Brain microvascular endothelial cell (primary cell): Measurements from ENCODE around the gene MSI2.

Experiments
- DNase-seq: peaks from one replicate; pipeline ENCODE4 v3.0.0-alpha.2; 2020
- H3K27ac ChIP-seq: fragments of 250-450 bp; sonication (Bioruptor Pico); 2 replicates; pipeline ENCODE4 v1.5.1; 2020; ENCODE audit warnings: mild to moderate bottlenecking, moderate library complexity
- H3K27me3 ChIP-seq: fragments of 250-450 bp; sonication (Bioruptor Pico); replicated peaks from 2 replicates; pipeline ENCODE4 v1.5.1; 2020; ENCODE audit warnings: mild to moderate bottlenecking
- H3K36me3 ChIP-seq: fragments of 250-450 bp; sonication (Bioruptor Pico); replicated peaks from 2 replicates; pipeline ENCODE4 v1.5.1; 2020; ENCODE audit warnings: mild to moderate bottlenecking
- H3K4me3 ChIP-seq: 2 replicates; pipeline ENCODE4 v1.5.1; 2011; ENCODE audit warnings: low read depth, mild to moderate bottlenecking, control low read depth, low read length, moderate library complexity
- CTCF ChIP-seq: IDR thresholded peaks from 2 replicates; pipeline ENCODE4 v1.5.1; 2011; ENCODE audit warnings: low read depth, mild to moderate bottlenecking, moderate library complexity, low read length, control low read depth, inconsistent platforms; ENCODE audit errors: missing control alignments
- in situ Hi-C: cut with HindIII; loops from 2 replicates; pipeline ENCODE4 v1.10.0; 2017; ENCODE audit warnings: low sequenced_read_pairs, low pct_ligation_motif_present

Gene MSI2

GRCh38 chr17:57684711-57685498 is 428.6 kb downstream of the MSI2 start:
- H3K4me3 ChIP-seq = no peak overlapping the region
- in situ Hi-C loops = no loop called here
- no peak for TF ChIP-seq CTCF
- H3K36me3 ChIP-seq = no peaks in the 10 kb centered on the region
- no peak overlapping the region for H3K27ac ChIP-seq
- DNase-seq = no peak
- H3K27me3 ChIP-seq = no peaks in the 10 kb centered on the region

GRCh38 chr17:57685499-57686132 is 429.3 kb downstream of the MSI2 start:
- in situ Hi-C loops = no loop called here
- TF ChIP-seq CTCF = no peak
- Histone ChIP-seq H3K36me3 (no peaks in the 10 kb centered on the region), H3K4me3 (no peak overlapping the region), H3K27me3 (no peaks in the 10 kb centered on the region), H3K27ac (no peak overlapping the region)
- DNase-seq = no peak

DNA sequence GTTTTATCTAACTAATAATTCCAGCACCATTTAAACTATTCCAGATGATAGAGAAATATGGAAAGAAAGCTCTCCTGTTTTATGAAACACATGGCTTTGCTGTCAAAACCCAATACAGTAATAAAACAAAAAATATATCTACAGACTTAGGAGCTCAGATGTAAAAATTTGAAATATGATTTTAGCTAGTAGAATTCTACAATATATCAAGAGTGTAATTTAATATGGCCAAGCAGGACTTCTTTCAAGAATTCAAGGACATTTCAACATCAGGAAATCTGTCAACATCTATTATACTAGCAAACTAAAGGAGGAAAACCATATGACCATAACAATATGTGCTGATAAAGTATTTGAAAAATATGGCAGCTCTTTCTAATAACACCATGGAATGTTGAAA is 431.3 kb downstream of the MSI2 start:
- TF ChIP-seq CTCF = no peak
- no peak for DNase-seq

DNA sequence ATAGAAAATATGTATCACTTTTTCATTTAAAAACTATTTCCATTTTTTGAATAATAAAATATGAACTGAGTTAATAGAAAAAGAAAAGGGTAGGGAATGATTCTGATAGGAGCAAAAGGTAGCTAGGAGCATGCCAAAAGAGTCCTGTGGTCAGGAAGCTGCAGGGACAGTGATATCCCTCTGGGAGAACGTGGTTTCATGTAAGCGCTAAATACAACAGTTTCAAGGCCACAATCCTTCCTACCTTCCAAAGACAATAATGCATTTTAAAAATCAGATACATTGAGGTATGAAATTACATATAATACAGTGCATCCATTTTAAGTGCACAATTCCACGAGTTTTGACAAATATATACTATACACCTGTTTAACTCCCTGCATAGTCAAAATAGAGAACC is 432.9 kb downstream of the MSI2 start:
- H3K4me3 ChIP-seq = no peak overlapping the region
- TF ChIP-seq CTCF = no peak
- in situ Hi-C loops = no loop called here

More for the DNA sequence above, 431.3 kb downstream of the MSI2 start:
- in situ Hi-C loops = no loop called here
- Histone ChIP-seq H3K27ac (no peak overlapping the region), H3K4me3 (no peak overlapping the region), H3K36me3 (no peaks in the 10 kb centered on the region), H3K27me3 (no peaks in the 10 kb centered on the region)

GRCh38 chr17:57691939-57692338 is 435.6 kb downstream of the MSI2 start:
- Histone ChIP-seq H3K27me3 (no peaks in the 10 kb centered on the region), H3K4me3 (no peak overlapping the region), H3K27ac (no peak overlapping the region), H3K36me3 (no peaks in the 10 kb centered on the region)
- no peak for TF ChIP-seq CTCF
- no peak for DNase-seq
- in situ Hi-C loops = no loop called here

More for the DNA sequence above, 432.9 kb downstream of the MSI2 start:
- Histone ChIP-seq H3K36me3 (no peaks in the 10 kb centered on the region), H3K27ac (no peak overlapping the region), H3K27me3 (no peaks in the 10 kb centered on the region)
- DNase-seq = no peak
